ENCODE data around the gene CDC14B.

DNA sequence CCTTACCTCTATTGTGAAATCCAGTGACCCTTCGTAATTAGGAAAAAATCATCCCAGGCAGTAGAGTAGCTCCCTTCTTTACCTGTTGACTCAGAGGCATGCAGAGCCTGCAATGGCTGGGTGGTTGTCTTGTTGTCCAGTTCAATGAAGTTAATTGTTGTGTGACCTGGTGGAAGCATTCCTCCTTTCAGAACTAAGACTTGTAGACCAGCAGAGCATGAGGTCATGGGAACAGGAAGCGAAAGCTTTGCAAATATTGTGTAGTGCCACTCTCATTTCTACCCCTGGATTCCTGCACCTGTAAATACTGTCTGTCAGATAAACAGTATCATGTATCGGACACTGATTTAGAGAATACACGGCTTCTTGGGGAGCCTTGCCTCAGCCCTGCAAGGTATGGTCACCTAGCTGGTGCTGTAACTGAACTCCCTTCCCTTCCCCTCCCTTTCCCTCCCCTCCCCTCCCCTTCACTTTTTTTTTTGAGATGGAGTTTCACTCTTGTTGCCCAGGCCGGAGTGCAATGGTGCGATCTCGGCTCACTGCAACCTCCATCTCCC, 41.1 kb upstream of the CDC14B start:
- TF ChIP-seq EZH2 (IDR thresholded peaks at IDR 0.05; ENCODE audit: borderline replicate concordance, low read depth, low read length, poor library complexity, severe bottlenecking): no peak
- TF ChIP-seq, protein P1, sequence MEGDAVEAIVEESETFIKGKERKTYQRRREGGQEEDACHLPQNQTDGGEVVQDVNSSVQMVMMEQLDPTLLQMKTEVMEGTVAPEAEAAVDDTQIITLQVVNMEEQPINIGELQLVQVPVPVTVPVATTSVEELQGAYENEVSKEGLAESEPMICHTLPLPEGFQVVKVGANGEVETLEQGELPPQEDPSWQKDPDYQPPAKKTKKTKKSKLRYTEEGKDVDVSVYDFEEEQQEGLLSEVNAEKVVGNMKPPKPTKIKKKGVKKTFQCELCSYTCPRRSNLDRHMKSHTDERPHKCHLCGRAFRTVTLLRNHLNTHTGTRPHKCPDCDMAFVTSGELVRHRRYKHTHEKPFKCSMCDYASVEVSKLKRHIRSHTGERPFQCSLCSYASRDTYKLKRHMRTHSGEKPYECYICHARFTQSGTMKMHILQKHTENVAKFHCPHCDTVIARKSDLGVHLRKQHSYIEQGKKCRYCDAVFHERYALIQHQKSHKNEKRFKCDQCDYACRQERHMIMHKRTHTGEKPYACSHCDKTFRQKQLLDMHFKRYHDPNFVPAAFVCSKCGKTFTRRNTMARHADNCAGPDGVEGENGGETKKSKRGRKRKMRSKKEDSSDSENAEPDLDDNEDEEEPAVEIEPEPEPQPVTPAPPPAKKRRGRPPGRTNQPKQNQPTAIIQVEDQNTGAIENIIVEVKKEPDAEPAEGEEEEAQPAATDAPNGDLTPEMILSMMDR (conservative IDR thresholded peaks at IDR 0.05; ENCODE audit: low read depth, low read length): no peak

Data from A673 (cell line).